Neural progenitor cell (in vitro differentiated cells): ENCODE results near the gene NHLRC4.

Experiments used
- EZH2 ChIP-seq: fragments of 200-600 bp; sonication (generic); IDR thresholded peaks from 2 replicates; pipeline ENCODE4 v1.6.1; 2017; ENCODE audit warnings: antibody characterized with exemption, mild to moderate bottlenecking, moderate library complexity
- EZH2phosphoT487 ChIP-seq: fragments of 200-600 bp; sonication (generic); IDR thresholded peaks from 2 replicates; pipeline ENCODE4 v1.6.1; 2017; ENCODE audit warnings: antibody characterized with exemption
- TF ChIP-seq, protein P1 (sequence below): fragments of 200-600 bp; sonication (generic); IDR thresholded peaks from 2 replicates; pipeline ENCODE4 v1.5.1; 2017; ENCODE audit warnings: antibody characterized with exemption, mild to moderate bottlenecking

DNA sequence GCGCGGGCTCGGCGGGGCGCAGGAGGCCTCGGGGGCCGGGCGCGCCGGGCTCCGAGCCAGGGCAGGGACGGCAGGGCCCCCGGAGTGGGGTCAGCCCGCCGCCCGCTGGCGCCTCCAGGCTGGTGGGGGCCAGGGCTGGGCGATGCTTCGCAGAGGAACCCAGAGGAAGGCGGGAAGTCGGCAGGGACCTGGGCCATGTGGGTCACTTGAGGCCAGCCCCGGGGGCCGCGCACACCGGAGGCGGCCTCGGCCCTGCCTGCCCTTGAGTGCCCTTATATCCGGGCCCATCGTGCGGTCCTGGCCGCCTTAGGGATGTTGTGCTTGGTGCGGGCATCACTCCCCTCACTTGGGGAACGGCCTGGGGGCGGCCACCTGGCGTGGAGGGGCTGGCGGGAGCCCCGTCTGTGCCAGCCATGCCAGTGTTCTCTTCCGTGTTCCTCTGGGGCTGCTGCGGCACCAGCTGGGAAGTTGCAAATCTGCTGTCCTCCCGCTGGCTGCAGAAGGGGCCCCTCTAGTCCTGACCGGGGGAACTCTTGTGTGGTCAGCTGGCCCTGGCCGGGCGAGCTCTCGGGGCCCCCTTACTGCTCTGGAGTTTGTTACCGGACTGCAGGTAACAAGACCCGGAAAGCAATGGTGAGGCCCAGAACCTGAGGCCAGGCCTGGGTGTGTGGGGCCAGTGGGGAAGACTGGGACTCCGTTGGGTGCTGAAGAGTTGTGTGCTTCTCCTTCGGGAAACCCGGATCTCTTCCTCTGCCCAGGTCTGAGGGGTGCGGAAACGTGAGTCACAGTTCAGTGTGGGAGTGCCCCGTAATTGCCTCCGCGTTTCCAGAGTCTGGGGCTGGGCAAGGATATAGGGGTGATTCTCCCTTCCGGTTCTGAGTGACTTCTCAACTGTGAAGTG lies 38.4 kb upstream of the NHLRC4 start:
- TF ChIP-seq, protein P1, sequence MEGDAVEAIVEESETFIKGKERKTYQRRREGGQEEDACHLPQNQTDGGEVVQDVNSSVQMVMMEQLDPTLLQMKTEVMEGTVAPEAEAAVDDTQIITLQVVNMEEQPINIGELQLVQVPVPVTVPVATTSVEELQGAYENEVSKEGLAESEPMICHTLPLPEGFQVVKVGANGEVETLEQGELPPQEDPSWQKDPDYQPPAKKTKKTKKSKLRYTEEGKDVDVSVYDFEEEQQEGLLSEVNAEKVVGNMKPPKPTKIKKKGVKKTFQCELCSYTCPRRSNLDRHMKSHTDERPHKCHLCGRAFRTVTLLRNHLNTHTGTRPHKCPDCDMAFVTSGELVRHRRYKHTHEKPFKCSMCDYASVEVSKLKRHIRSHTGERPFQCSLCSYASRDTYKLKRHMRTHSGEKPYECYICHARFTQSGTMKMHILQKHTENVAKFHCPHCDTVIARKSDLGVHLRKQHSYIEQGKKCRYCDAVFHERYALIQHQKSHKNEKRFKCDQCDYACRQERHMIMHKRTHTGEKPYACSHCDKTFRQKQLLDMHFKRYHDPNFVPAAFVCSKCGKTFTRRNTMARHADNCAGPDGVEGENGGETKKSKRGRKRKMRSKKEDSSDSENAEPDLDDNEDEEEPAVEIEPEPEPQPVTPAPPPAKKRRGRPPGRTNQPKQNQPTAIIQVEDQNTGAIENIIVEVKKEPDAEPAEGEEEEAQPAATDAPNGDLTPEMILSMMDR, result no peak
- TF ChIP-seq EZH2phosphoT487 (no peak), EZH2 (no peak)
